ENCODE results near the gene AKAP11. TPM values are rescaled to one million over a fixed set of nuclear protein-coding genes. Genes with fewer than 3 reads are reported as not detected.

The AKAP11 gene
- total and polyA plus RNA-seq, 4 donors, result 35.5 to 114 (median 48.0) TPM

- DNase-seq (ENCODE audit: low read depth in 4 of 6, low spot score in 6 of 6), result no peak
- peaks cover 3% of the 10 kb centered on the region for H3K36me3 ChIP-seq (ENCODE audit: control insufficient read depth, insufficient read depth, low read length)
- no peaks in the 10 kb centered on the region for H3K4me1 ChIP-seq (ENCODE audit: control insufficient read depth, insufficient read depth, low read length)
- no peaks in the 10 kb centered on the region for H3K9me3 ChIP-seq (ENCODE audit: control insufficient read depth, insufficient read depth, low read length)
- WGBS (ENCODE audit: insufficient coverage), result 96% methylated on average over 2 of the region's 2 CpGs
- H3K4me3 ChIP-seq (ENCODE audit: low read depth, low read length), result no peak overlapping the region
- H3K27ac ChIP-seq (ENCODE audit: low read depth, low read length), result no peak overlapping the region
- no peaks in the 10 kb centered on the region for H3K27me3 ChIP-seq (ENCODE audit: control insufficient read depth, insufficient read depth, low read length)
These were observed 8.6 kb downstream of the AKAP11 start for GRCh38 chr13:42280537-42280936.

GRCh38 chr13:42283574-42283973, 11.6 kb downstream of the AKAP11 start:
- H3K36me3 ChIP-seq (ENCODE audit: control insufficient read depth, insufficient read depth, low read length), result no peaks in the 10 kb centered on the region
- H3K4me3 ChIP-seq (ENCODE audit: low read depth, low read length), result no peak overlapping the region
- no peak overlapping the region for H3K27ac ChIP-seq (ENCODE audit: low read depth, low read length)
- H3K4me1 ChIP-seq (ENCODE audit: control insufficient read depth, insufficient read depth, low read length), result no peaks in the 10 kb centered on the region
- no peaks in the 10 kb centered on the region for H3K9me3 ChIP-seq (ENCODE audit: control insufficient read depth, insufficient read depth, low read length)
- no peaks in the 10 kb centered on the region for H3K27me3 ChIP-seq (ENCODE audit: control insufficient read depth, insufficient read depth, low read length)
- DNase-seq (ENCODE audit: low read depth in 4 of 6, low spot score in 6 of 6), result peak in 1 of 6 donors; percentile 13
- no CpG with 5 or more reads among the region's 3 CpGs for WGBS (ENCODE audit: insufficient coverage)

- no peaks in the 10 kb centered on the region for H3K9me3 ChIP-seq (ENCODE audit: control insufficient read depth, insufficient read depth, low read length)
- H3K4me1 ChIP-seq (ENCODE audit: control insufficient read depth, insufficient read depth, low read length), result no peaks in the 10 kb centered on the region
- 62% methylated on average over 1 of the region's 3 CpGs for WGBS (ENCODE audit: insufficient coverage)
- no peak for DNase-seq (ENCODE audit: low read depth in 4 of 6, low spot score in 6 of 6)
- H3K4me3 ChIP-seq (ENCODE audit: low read depth, low read length), result no peak overlapping the region
- H3K27ac ChIP-seq (ENCODE audit: low read depth, low read length), result no peak overlapping the region
- H3K27me3 ChIP-seq (ENCODE audit: control insufficient read depth, insufficient read depth, low read length), result no peaks in the 10 kb centered on the region
- H3K36me3 ChIP-seq (ENCODE audit: control insufficient read depth, insufficient read depth, low read length), result no peaks in the 10 kb centered on the region
These were observed 12.1 kb downstream of the AKAP11 start for GRCh38 chr13:42284068-42284467.

GRCh38 chr13:42298392-42298791, 26.4 kb downstream of the AKAP11 start:
- Histone ChIP-seq H3K27me3 (ENCODE audit: control insufficient read depth, insufficient read depth, low read length) (no peaks in the 10 kb centered on the region), H3K27ac (ENCODE audit: low read depth, low read length) (no peak overlapping the region), H3K36me3 (ENCODE audit: control insufficient read depth, insufficient read depth, low read length) (peaks cover 10% of the 10 kb centered on the region), H3K4me1 (ENCODE audit: control insufficient read depth, insufficient read depth, low read length) (no peaks in the 10 kb centered on the region), H3K9me3 (ENCODE audit: control insufficient read depth, insufficient read depth, low read length) (no peaks in the 10 kb centered on the region), H3K4me3 (ENCODE audit: low read depth, low read length) (no peak overlapping the region)
- no peak for DNase-seq (ENCODE audit: low read depth in 4 of 6, low spot score in 6 of 6)

GRCh38 chr13:42305503-42305902, 33.6 kb downstream of the AKAP11 start:
- H3K27me3 ChIP-seq (ENCODE audit: control insufficient read depth, insufficient read depth, low read length), result no peaks in the 10 kb centered on the region
- no peak overlapping the region for H3K27ac ChIP-seq (ENCODE audit: low read depth, low read length)
- no peak overlapping the region for H3K4me3 ChIP-seq (ENCODE audit: low read depth, low read length)
- H3K9me3 ChIP-seq (ENCODE audit: control insufficient read depth, insufficient read depth, low read length), result no peaks in the 10 kb centered on the region
- no peaks in the 10 kb centered on the region for H3K4me1 ChIP-seq (ENCODE audit: control insufficient read depth, insufficient read depth, low read length)
- DNase-seq (ENCODE audit: low read depth in 4 of 6, low spot score in 6 of 6), result no peak
- peaks cover 5% of the 10 kb centered on the region for H3K36me3 ChIP-seq (ENCODE audit: control insufficient read depth, insufficient read depth, low read length)

- peaks cover 8% of the 10 kb centered on the region for H3K36me3 ChIP-seq (ENCODE audit: control insufficient read depth, insufficient read depth, low read length)
- WGBS (ENCODE audit: insufficient coverage), result 97% methylated on average over 2 of the region's 4 CpGs
- H3K9me3 ChIP-seq (ENCODE audit: control insufficient read depth, insufficient read depth, low read length), result no peaks in the 10 kb centered on the region
- H3K4me1 ChIP-seq (ENCODE audit: control insufficient read depth, insufficient read depth, low read length), result no peaks in the 10 kb centered on the region
- no peak overlapping the region for H3K4me3 ChIP-seq (ENCODE audit: low read depth, low read length)
- no peak for DNase-seq (ENCODE audit: low read depth in 4 of 6, low spot score in 6 of 6)
- no peak overlapping the region for H3K27ac ChIP-seq (ENCODE audit: low read depth, low read length)
- no peaks in the 10 kb centered on the region for H3K27me3 ChIP-seq (ENCODE audit: control insufficient read depth, insufficient read depth, low read length)
These were observed 35.5 kb downstream of the AKAP11 start for GRCh38 chr13:42307461-42307860.

GRCh38 chr13:42312817-42313431, 41.0 kb downstream of the AKAP11 start:
- Histone ChIP-seq H3K4me1 (ENCODE audit: control insufficient read depth, insufficient read depth, low read length) (no peaks in the 10 kb centered on the region), H3K27me3 (ENCODE audit: control insufficient read depth, insufficient read depth, low read length) (no peaks in the 10 kb centered on the region), H3K36me3 (ENCODE audit: control insufficient read depth, insufficient read depth, low read length) (peaks cover 8% of the 10 kb centered on the region), H3K27ac (ENCODE audit: low read depth, low read length) (no peak overlapping the region), H3K4me3 (ENCODE audit: low read depth, low read length) (no peak overlapping the region), H3K9me3 (ENCODE audit: control insufficient read depth, insufficient read depth, low read length) (no peaks in the 10 kb centered on the region)
- peak in 1 of 6 donors; percentile 59 for DNase-seq (ENCODE audit: low read depth in 4 of 6, low spot score in 6 of 6)
- WGBS (ENCODE audit: insufficient coverage), result no CpG with 5 or more reads among the region's 2 CpGs

GRCh38 chr13:42318570-42318969, 46.6 kb downstream of the AKAP11 start:
- Histone ChIP-seq H3K9me3 (ENCODE audit: control insufficient read depth, insufficient read depth, low read length) (no peaks in the 10 kb centered on the region), H3K4me3 (ENCODE audit: low read depth, low read length) (no peak overlapping the region), H3K36me3 (ENCODE audit: control insufficient read depth, insufficient read depth, low read length) (peaks cover 3% of the 10 kb centered on the region), H3K27ac (ENCODE audit: low read depth, low read length) (no peak overlapping the region), H3K27me3 (ENCODE audit: control insufficient read depth, insufficient read depth, low read length) (no peaks in the 10 kb centered on the region), H3K4me1 (ENCODE audit: control insufficient read depth, insufficient read depth, low read length) (no peaks in the 10 kb centered on the region)
- no peak for DNase-seq (ENCODE audit: low read depth in 4 of 6, low spot score in 6 of 6)
- WGBS (ENCODE audit: insufficient coverage), result 70% methylated on average over 2 of the region's 3 CpGs

- Histone ChIP-seq H3K4me3 (ENCODE audit: low read depth, low read length) (no peak overlapping the region), H3K27me3 (ENCODE audit: control insufficient read depth, insufficient read depth, low read length) (no peaks in the 10 kb centered on the region), H3K36me3 (ENCODE audit: control insufficient read depth, insufficient read depth, low read length) (no peaks in the 10 kb centered on the region), H3K9me3 (ENCODE audit: control insufficient read depth, insufficient read depth, low read length) (no peaks in the 10 kb centered on the region), H3K4me1 (ENCODE audit: control insufficient read depth, insufficient read depth, low read length) (no peaks in the 10 kb centered on the region), H3K27ac (ENCODE audit: low read depth, low read length) (no peak overlapping the region)
- peak in 2 of 6 donors; percentile 6 to 13 for DNase-seq (ENCODE audit: low read depth in 4 of 6, low spot score in 6 of 6)
- WGBS (ENCODE audit: insufficient coverage), result 79% methylated on average over 3 of the region's 4 CpGs
These were observed 48.4 kb downstream of the AKAP11 start for GRCh38 chr13:42320375-42320787.

- Histone ChIP-seq H3K4me1 (ENCODE audit: control insufficient read depth, insufficient read depth, low read length) (no peaks in the 10 kb centered on the region), H3K27ac (ENCODE audit: low read depth, low read length) (no peak overlapping the region), H3K36me3 (ENCODE audit: control insufficient read depth, insufficient read depth, low read length) (no peaks in the 10 kb centered on the region), H3K9me3 (ENCODE audit: control insufficient read depth, insufficient read depth, low read length) (no peaks in the 10 kb centered on the region), H3K27me3 (ENCODE audit: control insufficient read depth, insufficient read depth, low read length) (no peaks in the 10 kb centered on the region), H3K4me3 (ENCODE audit: low read depth, low read length) (no peak overlapping the region)
- no CpG with 5 or more reads among the region's 2 CpGs for WGBS (ENCODE audit: insufficient coverage)
- DNase-seq (ENCODE audit: low read depth in 4 of 6, low spot score in 6 of 6), result no peak
These were observed 50.9 kb downstream of the AKAP11 start for GRCh38 chr13:42322806-42323205.
